Dermis microvascular lymphatic vessel endothelial cell (primary cell): ENCODE measurements around the gene TRPC5OS. TPM values are rescaled to one million over a fixed set of nuclear protein-coding genes. Genes with fewer than 3 reads are reported as not detected.

ENCODE experiments used
- DNase-seq, 2 donors: peaks; one replicate each; pipeline versions ENCODE4 v3.0.0 to v3.0.0-alpha.2; 2010; ENCODE audit warnings: low read depth in 2 of 2
- total RNA-seq: library from RNA; depleted of rRNA; stranded (reverse); fragments of >200 nt; gene quantifications from 2 replicates; pipeline ENCODE4 v1.2.1, GENCODE V29; 2014

Gene TRPC5OS
- total RNA-seq, 1 donor from 2014 or later: not detected

DNA sequence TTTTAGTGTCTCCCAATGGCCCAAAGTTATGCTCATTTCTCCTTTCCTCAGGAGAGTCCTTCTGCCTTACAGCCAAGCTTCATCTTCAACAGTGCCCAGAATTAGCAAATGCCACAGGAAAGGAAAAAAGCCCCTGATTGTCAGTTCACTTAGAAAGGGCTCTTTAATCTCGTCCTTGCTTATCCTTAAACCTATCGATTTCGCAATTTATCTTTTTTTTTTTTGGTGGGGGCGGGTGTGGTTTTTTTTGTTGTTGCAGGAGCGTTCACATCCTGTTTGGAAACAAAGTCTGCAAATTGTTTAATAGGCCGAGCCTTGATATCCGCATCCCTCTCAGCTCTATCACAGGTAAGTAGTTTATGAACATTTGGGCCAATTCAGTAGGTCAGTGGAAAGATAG lies 20.2 kb downstream of the TRPC5OS start:
- no peak for DNase-seq

DNA sequence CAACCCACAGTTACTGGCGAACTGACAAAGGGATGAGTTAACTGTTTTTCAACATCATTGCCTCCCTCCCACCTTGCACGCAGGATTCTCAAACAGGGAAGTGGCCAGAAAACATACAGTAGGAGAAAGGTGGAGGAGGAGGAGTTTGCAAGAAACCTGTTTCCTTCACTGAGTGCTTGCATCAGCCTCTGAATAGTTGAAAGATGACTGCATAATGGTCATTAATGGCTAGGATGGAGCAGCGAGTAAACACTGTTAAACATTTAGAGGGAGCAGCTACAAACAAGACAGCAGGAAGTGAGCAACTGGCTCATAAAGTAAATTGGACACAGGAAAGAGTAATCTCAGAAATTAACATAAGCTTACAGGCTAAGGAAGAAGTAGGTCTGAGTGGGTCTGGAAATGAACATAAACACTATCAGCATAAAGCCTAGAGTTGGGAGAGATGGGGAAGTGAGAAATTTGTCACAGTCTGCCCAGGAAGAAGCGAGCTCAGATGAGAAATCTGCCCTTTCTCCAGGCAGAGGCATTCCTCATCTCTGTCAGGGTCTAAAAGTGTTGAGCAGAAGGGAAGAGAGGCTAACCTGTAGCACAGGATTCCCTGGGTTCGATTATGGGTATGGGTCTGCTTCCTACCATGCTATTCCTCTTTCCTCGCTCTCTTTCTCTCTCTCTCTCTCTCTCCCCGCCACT lies 38.6 kb downstream of the TRPC5OS start:
- DNase-seq: no peak

DNA sequence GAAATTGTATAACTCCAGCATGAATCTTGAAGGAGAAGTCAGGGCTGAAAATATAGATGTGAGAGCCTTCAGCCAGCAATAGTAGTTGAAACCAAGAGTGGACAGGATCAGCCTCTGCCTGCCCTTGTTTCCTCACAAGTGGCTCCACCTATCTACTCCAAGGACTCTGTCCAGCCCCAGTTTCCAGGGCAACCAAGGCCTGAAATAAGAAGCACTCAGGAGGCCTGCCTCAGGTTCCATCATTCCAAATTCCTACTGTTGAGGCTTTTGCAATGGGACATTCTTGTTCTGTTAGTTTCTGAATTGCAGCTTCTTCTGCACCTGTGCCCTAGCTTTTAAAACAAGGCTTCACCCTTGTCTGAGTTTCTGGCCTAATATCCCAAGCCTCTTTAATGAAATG lies 41.6 kb downstream of the TRPC5OS start:
- DNase-seq: no peak

DNA sequence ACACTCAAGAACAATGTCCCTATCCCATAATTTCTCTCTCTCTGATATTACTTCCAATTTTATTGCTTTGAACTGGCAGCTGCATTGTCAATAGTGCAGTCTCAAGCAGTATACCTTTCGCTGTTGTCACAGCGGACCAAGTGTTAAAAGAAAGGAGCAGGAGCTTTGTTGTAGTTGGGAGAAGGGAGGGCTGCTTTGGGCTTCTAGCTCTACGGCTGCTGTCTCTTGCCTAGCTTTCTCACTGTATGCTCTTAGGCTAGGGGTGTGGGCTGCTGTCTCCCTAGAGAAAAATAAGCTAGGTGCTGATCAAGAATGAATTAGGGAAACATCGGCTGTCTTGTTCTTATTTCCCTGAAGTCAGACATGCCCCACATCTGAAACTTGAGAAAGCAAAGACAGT lies 52.5 kb downstream of the TRPC5OS start:
- no peak for DNase-seq

Other genes with a start within 250 kb of the TRPC5OS start
- gene ALG13, start 195.0 kb upstream of the TRPC5OS start, total RNA-seq: 29.8 and 44.9 TPM in 2 replicates
- not detected in 2 replicates for gene TRPC5, start 206.6 kb downstream of the TRPC5OS start, total RNA-seq
- gene RTL4, start 206.8 kb downstream of the TRPC5OS start, total RNA-seq: not detected in 2 replicates